ENCODE measurements around the gene PCSK9. TPM values are rescaled to one million over a fixed set of nuclear protein-coding genes. Genes with fewer than 3 reads are reported as not detected.

PCSK9 gene
- total RNA-seq, 1 donor from 2014 or later: 6.8 TPM

DNA sequence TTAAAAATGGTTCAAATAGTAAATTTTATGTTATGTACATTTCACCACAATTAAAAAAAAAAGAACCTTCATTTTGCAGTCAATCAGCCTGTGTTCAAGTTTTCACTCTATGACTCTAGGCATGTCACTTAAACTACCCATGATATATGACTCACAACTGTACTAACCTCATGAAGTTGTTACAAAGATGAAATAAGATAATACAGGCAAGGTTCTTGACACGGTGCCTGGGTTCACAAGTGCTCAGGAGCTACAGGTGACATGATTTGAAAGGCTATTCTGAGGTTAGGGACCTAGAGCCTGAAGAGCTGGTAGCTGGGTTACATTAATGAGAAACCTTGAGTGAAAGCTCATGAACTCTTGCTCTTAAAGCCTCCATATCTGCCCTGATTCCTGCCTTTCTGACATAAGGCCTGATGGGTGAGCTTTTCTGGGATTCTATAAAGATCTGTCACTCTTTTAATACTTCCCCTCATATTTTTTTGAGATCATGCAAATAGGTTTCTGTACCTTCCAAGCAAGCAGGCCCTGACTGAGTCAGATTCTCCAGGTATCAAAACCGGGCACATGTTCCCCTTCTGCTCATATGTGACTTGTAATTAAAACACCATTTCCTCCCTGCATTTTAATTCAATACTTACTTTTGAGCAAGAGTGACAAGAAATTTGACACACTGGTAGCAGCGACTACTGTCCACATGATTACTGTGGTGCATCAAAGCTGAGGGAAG is 34.0 kb downstream of the PCSK9 start:
- no peaks in the 10 kb centered on the region for H3K4me1 Mint-ChIP-seq (ENCODE audit: unreplicated experiment)
- no peak overlapping the region for H3K27ac Mint-ChIP-seq (ENCODE audit: unreplicated experiment)
- DNase-seq (ENCODE audit: low spot score): no peak
- no peaks in the 10 kb centered on the region for H3K9me3 Mint-ChIP-seq (ENCODE audit: unreplicated experiment)
- TF ChIP-seq, protein P1, sequence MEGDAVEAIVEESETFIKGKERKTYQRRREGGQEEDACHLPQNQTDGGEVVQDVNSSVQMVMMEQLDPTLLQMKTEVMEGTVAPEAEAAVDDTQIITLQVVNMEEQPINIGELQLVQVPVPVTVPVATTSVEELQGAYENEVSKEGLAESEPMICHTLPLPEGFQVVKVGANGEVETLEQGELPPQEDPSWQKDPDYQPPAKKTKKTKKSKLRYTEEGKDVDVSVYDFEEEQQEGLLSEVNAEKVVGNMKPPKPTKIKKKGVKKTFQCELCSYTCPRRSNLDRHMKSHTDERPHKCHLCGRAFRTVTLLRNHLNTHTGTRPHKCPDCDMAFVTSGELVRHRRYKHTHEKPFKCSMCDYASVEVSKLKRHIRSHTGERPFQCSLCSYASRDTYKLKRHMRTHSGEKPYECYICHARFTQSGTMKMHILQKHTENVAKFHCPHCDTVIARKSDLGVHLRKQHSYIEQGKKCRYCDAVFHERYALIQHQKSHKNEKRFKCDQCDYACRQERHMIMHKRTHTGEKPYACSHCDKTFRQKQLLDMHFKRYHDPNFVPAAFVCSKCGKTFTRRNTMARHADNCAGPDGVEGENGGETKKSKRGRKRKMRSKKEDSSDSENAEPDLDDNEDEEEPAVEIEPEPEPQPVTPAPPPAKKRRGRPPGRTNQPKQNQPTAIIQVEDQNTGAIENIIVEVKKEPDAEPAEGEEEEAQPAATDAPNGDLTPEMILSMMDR (IDR thresholded peaks at IDR 0.05; ENCODE audit: unreplicated experiment): no peak
- peaks cover 50% of the 10 kb centered on the region for H3K36me3 Mint-ChIP-seq (ENCODE audit: low read depth, unreplicated experiment)
- peaks cover 1% of the 10 kb centered on the region for H3K27me3 Mint-ChIP-seq (ENCODE audit: unreplicated experiment)
- H3K4me3 Mint-ChIP-seq (ENCODE audit: unreplicated experiment): no peak overlapping the region

DNA sequence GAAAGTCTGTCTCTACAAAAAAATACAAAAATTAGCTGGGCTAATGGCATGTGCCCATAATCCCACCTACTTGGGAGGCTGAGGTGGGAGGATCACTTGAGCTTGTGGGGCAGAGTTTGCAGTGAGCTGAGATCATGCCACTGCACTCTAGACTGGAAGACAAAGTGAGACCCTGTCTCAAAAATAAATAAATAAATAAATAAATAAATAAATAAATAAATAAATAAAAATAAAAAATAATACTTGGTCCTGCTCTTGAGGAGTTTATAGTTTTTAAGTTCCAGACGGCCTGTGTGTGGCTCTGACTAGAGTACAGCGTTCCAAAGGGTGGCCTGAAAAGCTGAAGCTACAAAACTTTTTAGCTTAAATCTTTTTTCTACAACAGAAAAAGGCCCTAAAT is 35.1 kb downstream of the PCSK9 start:
- no peak for DNase-seq (ENCODE audit: low spot score)
- no peak overlapping the region for H3K4me3 Mint-ChIP-seq (ENCODE audit: unreplicated experiment)
- TF ChIP-seq, protein P1 (IDR thresholded peaks at IDR 0.05; ENCODE audit: unreplicated experiment): no peak
- H3K9me3 Mint-ChIP-seq (ENCODE audit: unreplicated experiment): no peaks in the 10 kb centered on the region
- H3K4me1 Mint-ChIP-seq (ENCODE audit: unreplicated experiment): no peaks in the 10 kb centered on the region
- H3K27me3 Mint-ChIP-seq (ENCODE audit: unreplicated experiment): peaks cover 3% of the 10 kb centered on the region
- H3K27ac Mint-ChIP-seq (ENCODE audit: unreplicated experiment): no peak overlapping the region
- peaks cover 41% of the 10 kb centered on the region for H3K36me3 Mint-ChIP-seq (ENCODE audit: low read depth, unreplicated experiment)

DNA sequence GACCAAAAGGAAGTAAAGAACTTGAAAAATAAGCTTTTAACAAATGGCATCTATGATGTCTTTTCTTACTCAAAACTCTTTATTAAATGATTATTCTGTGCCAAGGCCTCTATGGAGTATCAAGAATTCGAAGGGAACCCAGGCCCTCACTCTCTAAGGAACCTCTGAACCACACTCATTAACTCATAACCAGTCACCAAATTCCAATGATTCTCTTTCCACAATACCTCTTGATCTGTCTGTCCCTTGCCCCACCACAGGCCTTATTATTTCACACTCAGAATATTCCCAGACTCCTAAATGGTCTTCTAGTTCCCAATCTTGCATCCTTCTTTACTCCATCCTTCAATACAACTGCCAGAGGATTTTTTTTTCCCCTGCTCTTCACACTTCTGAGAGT is 37.0 kb downstream of the PCSK9 start:
- DNase-seq (ENCODE audit: low spot score): no peak
- Mint-ChIP-seq H3K36me3 (ENCODE audit: low read depth, unreplicated experiment) (peaks cover 27% of the 10 kb centered on the region), H3K4me1 (ENCODE audit: unreplicated experiment) (no peaks in the 10 kb centered on the region), H3K27me3 (ENCODE audit: unreplicated experiment) (peaks cover 3% of the 10 kb centered on the region), H3K9me3 (ENCODE audit: unreplicated experiment) (no peaks in the 10 kb centered on the region), H3K4me3 (ENCODE audit: unreplicated experiment) (no peak overlapping the region), H3K27ac (ENCODE audit: unreplicated experiment) (no peak overlapping the region)
- TF ChIP-seq, protein P1 (IDR thresholded peaks at IDR 0.05; ENCODE audit: unreplicated experiment): no peak

DNA sequence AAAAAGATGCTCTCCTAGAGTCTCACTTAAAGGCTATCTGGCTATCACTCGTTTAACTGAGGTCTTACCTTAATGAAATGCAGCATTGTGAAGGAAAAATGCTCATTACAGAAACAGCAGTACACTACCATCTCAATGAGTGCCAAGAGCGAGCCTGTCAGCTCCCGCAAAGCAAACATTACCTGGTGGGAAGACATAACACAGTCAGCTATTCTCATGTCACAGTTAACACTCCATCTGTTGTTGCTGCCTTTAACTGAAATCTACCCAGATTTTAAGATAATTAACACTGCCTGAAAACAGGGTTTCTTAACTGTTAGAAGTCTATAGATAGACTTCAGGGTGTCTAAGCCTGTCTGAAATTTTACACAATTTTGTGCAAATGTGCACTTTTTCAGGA is 39.1 kb downstream of the PCSK9 start:
- H3K4me1 Mint-ChIP-seq (ENCODE audit: unreplicated experiment): no peaks in the 10 kb centered on the region
- H3K27ac Mint-ChIP-seq (ENCODE audit: unreplicated experiment): no peak overlapping the region
- H3K4me3 Mint-ChIP-seq (ENCODE audit: unreplicated experiment): no peak overlapping the region
- no peak for DNase-seq (ENCODE audit: low spot score)
- H3K36me3 Mint-ChIP-seq (ENCODE audit: low read depth, unreplicated experiment): peaks cover 19% of the 10 kb centered on the region
- H3K27me3 Mint-ChIP-seq (ENCODE audit: unreplicated experiment): peaks cover 2% of the 10 kb centered on the region
- TF ChIP-seq, protein P1 (IDR thresholded peaks at IDR 0.05; ENCODE audit: unreplicated experiment): no peak
- no peaks in the 10 kb centered on the region for H3K9me3 Mint-ChIP-seq (ENCODE audit: unreplicated experiment)

DNA sequence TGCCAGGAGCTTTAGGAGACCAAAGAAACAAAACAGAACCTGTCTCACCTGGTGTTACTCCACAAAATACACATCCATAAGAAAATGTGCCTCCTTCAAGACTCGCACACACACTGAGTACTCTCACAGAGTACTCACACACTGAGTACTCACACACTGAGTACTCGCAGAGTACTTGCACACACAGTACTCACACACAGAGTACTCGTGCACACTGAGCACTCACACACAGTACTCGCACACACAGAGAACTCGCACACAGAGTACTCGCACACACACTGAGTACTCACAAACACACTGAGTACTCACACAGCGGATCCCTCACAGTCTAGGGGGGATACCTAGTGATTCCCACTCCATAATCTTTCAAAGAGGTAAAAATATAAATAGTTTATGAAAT is 40.3 kb downstream of the PCSK9 start:
- TF ChIP-seq, protein P1 (IDR thresholded peaks at IDR 0.05; ENCODE audit: unreplicated experiment): no peak
- Mint-ChIP-seq H3K27me3 (ENCODE audit: unreplicated experiment) (peaks cover 2% of the 10 kb centered on the region), H3K4me3 (ENCODE audit: unreplicated experiment) (no peak overlapping the region), H3K9me3 (ENCODE audit: unreplicated experiment) (no peaks in the 10 kb centered on the region), H3K36me3 (ENCODE audit: low read depth, unreplicated experiment) (peaks cover 15% of the 10 kb centered on the region), H3K27ac (ENCODE audit: unreplicated experiment) (no peak overlapping the region), H3K4me1 (ENCODE audit: unreplicated experiment) (no peaks in the 10 kb centered on the region)
- DNase-seq (ENCODE audit: low spot score): no peak
